NCI-H748 (cell line): ENCODE measurements around the gene COLGALT1.
"Not testable (repeated sequence)": the region's sequence is repeated elsewhere in the genome, so short reads cannot be mapped to it uniquely, and the experiment has no call there.

Source experiments
- DNase-seq: peaks from one replicate; lab custom pipeline; 2025; ENCODE audit not compliant: unreplicated experiment; lab: John Stamatoyannopoulos, UW

Gene COLGALT1

GRCh38 chr19:17555480-17555928 is at the start of gene COLGALT1:
COLGALT1 (plus strand) TSS chr19:17555649; CDS start chr19:17555714, 65 bp downstream.
- peak; percentile 94 for DNase-seq

- no peak for DNase-seq
Observed at GRCh38 chr19:17506745-17507144, 48.7 kb upstream of the COLGALT1 start.

DNA sequence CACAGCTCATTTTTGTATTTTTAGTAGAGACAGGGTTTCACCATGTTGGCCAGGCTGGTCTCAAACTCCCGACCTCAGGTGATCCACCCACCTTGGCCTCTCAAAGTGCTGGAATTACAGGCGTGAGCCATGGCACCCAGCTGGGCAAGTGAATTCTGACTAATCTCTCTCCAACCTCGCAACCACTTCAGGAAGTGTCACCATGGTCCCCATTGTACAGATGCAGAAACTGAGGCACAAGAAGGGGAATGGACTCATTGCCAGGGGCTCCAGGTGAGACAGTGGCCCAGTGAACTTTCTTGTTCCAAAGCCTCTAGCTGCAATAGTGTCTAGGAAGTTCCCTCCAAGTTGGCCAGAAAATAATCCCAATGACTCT is 46.9 kb upstream of the COLGALT1 start:
- DNase-seq = not testable (repeated sequence)

DNA sequence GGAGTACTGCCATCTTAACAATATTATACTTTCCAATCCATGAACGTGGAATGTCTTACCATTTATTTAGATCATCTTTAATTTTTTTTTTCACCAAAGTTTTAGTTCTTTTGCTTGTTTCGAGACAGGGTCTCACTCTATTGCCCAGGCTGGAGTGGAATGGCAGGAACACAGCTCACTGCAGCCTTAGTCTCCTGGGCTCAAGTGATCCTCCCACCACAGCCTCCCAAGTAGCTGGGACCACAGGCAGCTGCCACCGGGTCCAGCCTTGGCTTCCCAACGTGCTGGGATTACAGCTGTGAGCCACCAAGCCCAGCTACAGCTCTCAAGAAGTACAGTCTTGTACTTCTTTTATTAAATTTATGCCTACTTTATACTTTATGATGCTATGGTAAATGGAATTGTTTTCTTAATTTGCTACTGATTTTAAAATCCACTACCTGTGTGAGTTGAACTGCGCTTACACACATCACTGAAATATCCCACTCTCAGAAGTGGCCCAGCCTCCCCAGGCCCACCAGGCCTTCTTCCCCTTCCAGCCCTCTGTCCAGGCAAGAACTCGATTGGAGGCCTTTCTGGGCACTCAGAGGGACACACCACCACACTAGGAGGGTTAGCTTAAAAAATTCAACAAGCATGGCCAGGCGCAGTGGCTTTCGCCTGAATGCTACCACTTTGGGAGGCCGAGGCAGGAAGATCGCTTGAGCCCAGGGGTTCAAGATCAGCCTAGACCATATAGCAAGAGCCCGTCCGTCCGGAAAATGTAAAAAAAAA is 45.0 kb upstream of the COLGALT1 start:
- DNase-seq = no peak

DNA sequence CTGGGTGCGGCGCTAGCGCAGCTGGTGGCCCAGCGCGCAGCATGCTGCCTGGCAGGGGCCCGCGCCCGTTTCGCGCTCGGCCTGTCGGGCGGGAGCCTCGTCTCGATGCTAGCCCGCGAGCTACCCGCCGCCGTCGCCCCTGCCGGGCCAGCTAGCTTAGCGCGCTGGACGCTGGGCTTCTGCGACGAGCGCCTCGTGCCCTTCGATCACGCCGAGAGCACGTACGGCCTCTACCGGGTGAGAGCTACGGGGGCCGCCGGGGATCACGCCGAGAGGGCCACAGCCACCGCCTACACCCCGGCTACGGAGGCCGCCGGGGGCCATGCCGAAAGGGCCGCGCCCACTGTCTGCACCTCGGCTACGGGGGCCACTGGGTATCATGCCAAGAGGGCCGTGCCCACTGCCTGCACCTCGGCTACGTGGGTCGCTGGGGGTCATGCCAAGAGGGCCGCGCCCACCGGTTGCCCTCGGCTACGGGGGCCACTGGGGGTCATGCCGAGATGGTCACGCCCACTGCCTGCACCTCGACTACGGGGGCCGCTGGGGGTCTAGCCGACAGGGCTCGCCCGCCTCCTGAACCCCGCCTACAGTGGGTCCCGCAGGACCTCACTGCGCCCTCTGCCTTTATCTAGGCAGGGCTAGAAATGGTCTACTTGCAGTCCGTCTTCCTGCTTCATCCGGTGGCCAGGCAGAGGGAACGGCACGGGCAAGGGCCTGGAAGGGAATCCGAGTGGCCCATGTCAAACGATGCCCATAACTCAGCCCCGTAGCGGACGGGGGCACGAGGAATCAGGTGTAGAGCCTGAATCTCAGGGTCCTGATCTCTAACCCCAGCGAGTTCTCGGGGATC is 43.5 kb upstream of the COLGALT1 start:
- DNase-seq = peak; percentile 85

DNA sequence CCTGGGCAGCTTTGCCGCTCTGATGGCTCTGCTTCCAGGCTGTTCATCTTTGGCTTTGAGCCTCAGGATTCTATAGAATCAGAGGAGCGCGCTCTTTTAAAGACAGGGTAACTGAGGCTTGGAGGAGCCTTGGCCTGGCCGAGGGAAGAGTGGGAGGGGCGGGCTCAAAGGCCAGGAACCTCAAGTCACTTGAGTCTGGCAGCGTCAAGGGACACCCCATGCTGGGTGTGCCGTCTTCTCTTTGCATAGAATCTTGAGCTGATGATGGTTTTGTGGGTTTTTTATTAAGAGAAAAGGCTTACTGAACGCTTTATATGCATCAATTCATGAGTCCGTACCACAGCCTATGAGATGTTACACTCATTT is 42.9 kb upstream of the COLGALT1 start:
- no peak for DNase-seq

DNA sequence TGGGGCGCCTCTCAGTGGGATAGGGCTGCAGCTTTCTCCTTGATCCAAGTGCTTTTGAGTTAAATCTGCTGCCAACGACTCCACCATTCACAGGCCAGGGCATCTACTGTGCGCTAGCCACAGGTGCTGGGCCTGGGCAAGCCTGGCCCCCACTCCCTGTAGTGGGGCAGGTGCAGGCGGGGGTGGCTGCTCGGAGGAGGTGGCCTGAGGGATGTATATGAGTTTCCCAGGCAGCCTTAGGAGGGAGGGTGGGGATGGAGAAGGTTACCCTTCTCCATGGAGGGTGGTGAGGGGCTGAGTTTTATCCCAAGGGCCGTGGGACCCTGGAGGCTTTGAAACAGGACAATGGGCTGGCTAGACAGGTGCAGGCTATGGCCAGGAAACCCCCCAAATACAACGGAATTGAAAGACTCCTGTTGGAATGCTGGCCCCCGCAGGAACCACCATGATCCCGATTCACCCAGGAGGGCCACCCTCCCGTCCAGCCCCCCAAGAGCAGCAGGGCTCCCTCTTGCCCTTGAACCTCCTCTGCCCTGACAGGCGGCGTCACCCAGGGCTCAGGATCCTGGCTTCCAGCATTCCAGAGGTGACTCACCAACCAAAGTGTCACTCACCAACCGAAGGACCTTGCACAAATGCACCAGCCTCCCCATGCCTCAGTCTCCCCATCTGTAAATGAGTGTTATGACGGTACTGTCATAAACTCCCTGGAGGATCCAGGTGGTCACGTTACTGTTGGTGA is 39.9 kb upstream of the COLGALT1 start:
- no peak for DNase-seq

DNA sequence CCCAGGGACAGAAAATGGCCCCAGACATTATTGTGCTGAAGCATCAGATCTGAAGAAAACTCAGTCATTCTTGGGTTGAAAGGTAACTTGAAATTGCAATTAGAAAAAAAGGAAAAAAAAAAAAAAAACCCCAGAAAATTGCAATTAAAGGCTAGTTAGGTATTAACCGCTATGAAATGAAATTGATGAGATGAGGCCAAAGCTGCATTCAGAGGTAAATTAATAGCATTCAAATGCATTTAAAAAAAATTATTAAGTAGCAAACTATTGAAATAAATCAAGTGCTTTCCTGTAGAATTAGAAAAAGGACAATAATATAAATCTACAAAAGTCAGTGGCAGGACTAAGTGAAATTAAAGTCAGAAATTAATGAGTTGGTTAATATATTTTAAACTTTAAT is 37.6 kb upstream of the COLGALT1 start:
- DNase-seq = no peak

DNA sequence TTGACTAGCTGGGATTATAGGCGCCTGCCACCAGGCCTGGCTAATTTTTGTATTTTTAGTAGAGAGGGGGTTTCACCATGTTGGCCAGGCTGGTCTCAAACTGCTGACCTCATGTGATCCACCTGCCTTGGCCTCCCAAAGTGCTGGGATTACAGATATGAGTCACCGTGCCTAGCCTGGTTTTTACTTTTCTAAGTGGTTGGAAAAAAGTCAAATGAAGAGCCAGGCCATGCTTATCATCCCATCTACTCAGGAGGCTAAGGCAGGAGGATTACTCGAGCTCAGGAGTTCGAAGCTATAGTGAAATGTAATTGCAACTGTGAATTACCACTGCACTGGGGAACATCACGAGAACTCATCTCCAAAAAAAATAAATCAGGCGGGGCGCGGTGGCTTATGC is 36.8 kb upstream of the COLGALT1 start:
- DNase-seq = not testable (repeated sequence)

GRCh38 chr19:17519967-17520366 is 35.5 kb upstream of the COLGALT1 start:
- no peak for DNase-seq

DNA sequence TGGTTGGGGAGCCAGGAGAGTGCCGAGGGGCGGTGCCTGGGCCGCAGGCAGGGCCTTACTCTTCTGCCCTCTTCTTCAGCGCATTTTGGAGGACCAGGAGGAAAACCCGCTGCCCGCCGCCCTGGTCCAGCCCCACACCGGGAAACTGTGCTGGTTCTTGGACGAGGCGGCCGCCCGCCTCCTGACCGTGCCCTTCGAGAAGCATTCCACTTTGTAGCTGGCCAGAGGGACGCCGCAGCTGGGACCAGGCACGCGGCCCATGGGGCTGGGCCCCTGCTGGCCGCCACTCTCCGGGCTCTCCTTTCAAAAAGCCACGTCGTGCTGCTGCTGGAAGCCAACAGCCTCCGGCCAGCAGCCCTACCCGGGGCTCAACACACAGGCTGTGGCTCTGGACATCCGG is 34.6 kb upstream of the COLGALT1 start:
- DNase-seq = no peak

- DNase-seq = no peak
Observed at GRCh38 chr19:17522988-17523872, 32.2 kb upstream of the COLGALT1 start.

GRCh38 chr19:17524651-17525050 is 30.8 kb upstream of the COLGALT1 start:
- DNase-seq = no peak

DNA sequence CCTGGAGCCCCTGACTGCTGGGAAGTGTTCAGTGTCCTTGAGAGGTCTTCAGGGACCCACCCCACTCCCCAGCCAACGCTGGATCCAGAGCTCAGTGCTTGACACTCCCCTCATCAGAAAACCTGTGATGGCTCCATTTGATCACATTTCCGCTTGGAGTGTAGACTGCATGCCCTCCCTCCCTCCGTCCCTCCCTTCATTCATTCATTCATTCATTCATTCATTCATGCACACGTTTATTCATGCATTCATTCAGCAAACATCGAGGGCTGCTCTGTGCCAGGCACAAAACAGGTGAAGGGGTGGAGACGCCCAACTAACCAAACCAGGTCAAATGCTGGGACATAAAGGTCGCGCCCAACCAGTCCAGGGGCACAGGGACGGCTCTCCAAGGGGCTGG is 30.3 kb upstream of the COLGALT1 start:
- no peak for DNase-seq

DNA sequence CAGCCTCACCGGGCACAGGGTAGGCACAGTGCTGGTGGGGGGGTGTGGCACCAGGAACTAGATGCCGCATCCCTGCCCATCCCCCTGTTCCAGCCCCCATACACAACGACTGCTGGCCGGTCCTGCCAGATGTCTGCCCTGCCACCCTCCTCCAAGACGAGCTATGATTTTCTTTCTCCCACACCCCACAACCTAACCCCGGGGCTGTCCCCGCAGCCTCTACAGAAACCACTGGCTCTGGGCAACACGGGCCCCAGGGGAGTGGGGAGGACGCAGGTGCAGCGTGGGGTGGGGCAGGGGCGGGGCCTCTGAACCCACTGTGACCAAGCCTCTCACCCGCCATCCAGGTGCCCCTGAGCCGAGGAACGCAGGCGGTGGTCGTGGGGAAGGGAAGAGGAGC is 28.5 kb upstream of the COLGALT1 start:
- DNase-seq = no peak

DNA sequence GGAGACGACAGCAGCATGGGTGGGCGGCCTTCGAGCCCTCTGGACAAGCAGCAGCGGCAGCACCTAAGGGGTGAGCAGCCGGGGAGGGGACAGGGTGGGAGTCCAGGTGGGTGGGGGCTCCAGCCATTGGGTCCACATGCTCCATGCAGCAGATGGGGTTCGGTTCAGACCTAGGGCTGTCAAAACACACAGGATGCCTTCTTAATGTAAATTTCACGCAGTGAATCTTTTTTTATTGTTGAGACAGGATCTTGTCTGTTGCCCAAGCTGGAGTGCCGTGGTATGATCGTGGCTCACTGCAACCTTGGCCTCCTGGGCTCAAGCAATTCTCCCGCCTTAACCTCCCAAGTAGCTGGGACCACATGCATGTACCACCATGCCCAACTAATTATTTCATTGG is 28.1 kb upstream of the COLGALT1 start:
- DNase-seq = no peak

DNA sequence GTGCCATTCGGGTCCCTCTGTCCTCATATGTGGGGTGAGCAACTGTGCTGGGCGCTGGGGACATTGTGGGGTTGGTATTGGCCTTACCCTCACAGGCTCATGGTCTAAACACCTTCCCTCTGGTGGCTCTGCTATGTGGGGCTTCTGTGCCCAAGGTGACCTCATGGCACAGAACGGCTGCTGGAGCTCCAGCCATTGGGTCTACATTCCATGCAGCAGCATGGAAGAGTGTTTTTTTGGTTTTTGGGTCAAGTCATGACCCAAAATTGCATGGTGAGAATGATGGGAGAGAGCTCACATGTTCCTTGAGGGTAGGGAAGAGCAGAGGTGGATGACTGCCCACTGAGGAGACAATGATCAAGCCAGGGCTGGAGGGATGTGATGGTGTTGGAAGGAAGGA is 26.8 kb upstream of the COLGALT1 start:
- DNase-seq = no peak

DNA sequence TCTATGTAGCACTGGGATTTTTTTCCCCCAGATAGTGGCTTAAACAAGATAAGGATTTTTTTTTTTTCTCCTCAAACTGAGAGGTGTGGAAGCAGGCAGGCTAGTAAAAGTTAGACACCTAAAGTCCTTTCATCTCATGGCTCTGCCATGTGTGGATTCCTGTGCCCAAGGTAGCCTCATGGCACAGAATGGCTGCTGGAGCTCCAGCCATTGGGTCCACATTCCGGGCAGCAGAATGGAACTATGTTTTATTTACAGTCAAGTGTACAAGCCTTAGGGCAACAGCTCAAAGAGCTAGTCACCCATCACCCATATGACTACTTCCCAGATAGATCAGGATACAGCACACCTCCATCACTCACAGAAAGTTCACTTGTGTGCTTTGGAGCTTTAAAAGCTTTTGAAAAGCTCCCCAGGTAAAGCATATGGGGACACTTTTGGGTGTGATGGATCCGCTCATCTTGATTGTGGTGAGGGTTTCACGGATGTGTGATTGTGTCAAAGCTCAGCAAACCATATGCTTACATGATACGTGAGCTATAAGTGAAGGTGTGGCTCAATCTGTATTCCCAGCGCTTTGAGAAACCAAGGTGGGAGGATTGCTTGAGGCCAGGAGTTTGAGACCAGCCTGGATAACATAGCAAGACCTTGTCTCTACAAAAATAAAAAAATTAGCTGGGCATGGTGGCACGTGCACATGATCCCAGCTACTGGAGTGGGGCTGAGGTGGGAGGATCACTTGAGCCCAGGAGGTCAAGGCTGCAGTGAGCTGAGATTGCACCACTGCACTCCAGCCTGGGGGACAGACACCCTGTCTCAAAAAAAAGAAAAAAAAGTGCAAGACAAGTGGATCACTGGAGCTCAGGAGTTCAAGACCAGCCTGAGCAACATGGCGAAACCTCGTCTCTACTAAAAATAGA is 25.9 kb upstream of the COLGALT1 start:
- DNase-seq = no peak

DNA sequence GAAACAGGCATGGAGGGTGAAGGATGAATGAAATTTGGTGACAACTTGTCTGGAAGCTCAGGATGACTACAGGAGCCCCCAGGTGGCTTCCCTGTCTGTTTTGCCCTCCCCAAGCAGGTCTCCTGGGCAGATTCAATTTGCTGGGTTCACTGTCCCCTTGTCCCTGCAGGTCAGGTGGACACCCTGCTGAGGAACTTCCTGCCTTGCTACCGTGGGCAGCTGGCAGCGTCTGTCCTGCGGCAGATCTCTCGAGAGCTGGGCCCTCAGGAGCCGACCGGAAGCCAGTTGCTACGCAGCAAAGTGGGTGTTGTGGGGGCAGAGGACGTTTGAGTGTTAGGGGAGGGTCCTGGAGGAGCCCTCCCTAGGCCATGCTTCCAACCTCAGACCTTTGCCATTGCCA is 24.9 kb upstream of the COLGALT1 start:
- DNase-seq = peak; percentile 77

DNA sequence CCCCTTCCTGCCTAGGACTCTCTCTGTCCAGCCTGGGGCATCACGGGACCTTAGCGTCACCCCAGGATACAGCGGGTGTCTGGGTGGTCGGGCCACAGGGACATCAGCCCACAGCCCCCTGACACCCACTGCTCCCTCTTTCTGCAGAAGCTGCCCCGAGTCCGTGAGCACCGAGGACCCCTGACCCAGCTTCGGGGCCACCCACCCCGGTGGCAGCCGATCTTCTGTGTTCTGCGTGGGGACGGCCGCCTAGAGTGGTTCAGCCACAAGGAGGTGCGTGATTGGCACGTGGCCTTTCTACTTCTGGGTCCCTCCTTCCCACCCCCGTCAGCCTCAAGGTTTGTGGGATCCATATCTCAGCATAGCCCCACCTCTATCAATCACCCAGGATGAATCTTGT is 23.3 kb upstream of the COLGALT1 start:
- no peak for DNase-seq
